ENCODE measurements around the gene SOX30. TPM values are rescaled to one million over a fixed set of nuclear protein-coding genes. Genes with fewer than 3 reads are reported as not detected.

The SOX30 gene
- 0.95 TPM in 1 of 2 replicates, not detected in the other for polyA plus RNA-seq

GRCh38 chr5:157652377-157652692 is at the start of gene SOX30:
Gene SOX30, minus strand, starts transcription at chr5:157652438. Its CDS starts 360 bp downstream, at chr5:157652078.

GRCh38 chr5:157670662-157671591 is 18.7 kb upstream of the SOX30 start, which contains the start of gene C5orf52:
Gene C5orf52, plus strand, starts transcription at chr5:157671533. Its CDS starts 82 bp downstream, at chr5:157671615.

Other genes with a start within 250 kb of the SOX30 start
- gene NIPAL4, start 192.2 kb downstream of the SOX30 start, polyA plus RNA-seq = not detected in 2 replicates
- 2.9 and 4.6 TPM in 2 replicates for gene ADAM19, start 76.7 kb downstream of the SOX30 start, polyA plus RNA-seq
- gene C5orf52, start 19.1 kb upstream of the SOX30 start, polyA plus RNA-seq = not detected in 2 replicates
- gene THG1L, start 79.0 kb upstream of the SOX30 start, polyA plus RNA-seq = 6.2 and 8.4 TPM in 2 replicates
- gene LSM11, start 91.3 kb upstream of the SOX30 start, polyA plus RNA-seq = 7.9 and 12.3 TPM in 2 replicates
- 57.7 and 67.5 TPM in 2 replicates for gene CLINT1, start 206.7 kb upstream of the SOX30 start, polyA plus RNA-seq